Stimulated activated CD4-positive, alpha-beta T cell treated with anti-CD3 and anti-CD28 coated beads, TNF-alpha, amount 100 ng/mL, for 1 hour (primary cell): ENCODE results near the gene ZNF80.

Source experiments
- DNase-seq, 3 donors: peaks; one replicate each; pipeline ENCODE4 v3.0.0-alpha.2; 2020; ENCODE audit warnings: low read depth in 3 of 3, low spot score in 1 of 3

Gene ZNF80

DNA sequence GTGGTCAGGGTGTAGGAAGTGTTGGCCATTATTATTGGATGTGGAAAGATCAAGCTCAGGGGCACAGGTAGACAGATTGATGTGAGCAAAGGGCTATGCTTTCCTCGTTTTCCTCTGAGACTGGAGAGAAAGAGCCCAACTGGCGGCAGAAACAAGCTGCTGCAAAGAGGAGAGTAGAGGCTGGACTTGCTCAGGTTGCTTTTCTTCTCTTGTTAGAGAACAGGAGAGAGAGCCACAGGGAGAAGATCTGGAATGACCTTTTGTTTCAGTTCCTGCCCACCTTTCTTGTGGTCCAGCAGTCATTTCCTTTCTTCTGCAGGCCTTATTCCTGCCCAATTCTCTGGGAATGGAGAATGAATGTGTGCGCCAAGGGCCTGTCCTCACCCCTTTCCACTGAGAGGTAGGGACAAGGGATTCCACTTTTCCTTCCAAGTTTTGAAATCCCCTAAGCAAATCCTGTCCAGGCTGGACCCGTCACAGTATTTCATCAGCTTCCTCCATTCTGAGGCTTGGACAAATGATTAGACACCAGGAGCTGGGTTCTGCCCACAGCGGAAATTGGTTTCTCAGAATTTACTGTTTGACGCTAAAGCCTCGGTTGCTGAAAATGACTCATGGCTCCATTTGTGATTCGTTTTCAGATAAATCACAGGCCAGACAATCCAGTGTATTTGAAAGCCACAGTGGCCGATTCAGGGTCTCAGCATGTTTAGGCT is 16.1 kb downstream of the ZNF80 start:
- DNase-seq, result peak in 1 of 3 donors; percentile 19

- no peak for DNase-seq
Observed at GRCh38 chr3:114219741-114220140, 17.6 kb downstream of the ZNF80 start.

- no peak for DNase-seq
Observed at GRCh38 chr3:114218578-114219185, 18.7 kb downstream of the ZNF80 start.

GRCh38 chr3:114218006-114218405 is 19.4 kb downstream of the ZNF80 start:
- no peak for DNase-seq

- no peak for DNase-seq
Observed at GRCh38 chr3:114217266-114217665, 20.1 kb downstream of the ZNF80 start.

DNA sequence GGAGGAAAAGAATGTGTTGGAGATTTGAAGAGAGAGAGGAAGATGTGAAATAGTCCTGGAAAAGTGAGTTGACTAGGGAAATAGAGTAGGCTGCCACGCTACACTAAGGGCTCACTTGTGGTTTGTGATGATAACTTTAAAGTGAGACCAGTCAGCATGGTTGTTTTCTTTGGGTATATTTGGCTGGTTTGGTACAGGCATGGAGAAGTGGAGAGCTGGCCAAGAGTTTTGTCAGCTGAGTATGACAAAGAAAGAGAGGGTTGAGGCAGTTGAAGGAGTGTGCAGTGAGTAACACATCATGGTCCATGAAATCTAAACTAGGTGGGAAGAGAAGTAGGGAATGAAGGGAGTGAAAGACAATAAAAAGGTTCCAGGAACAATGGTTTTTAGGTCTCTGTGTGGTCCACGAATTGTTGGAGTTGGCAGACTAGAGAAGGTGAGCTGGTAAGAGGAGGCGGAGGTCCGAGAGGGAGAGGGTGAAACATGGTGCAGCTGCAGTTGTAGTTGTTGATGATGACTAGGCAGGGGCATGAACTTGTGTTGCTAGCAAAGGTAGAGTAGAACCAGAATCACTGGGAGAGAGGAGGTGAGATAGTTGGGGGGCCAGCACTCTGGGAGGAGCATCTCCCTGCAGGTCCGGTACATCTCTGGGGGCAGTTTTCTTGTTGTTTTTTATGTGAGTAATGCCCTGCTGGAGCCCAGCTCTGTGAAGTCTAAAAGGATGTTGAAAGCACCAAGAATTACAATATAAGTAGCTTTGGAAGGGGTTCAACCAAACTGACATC is 21.0 kb downstream of the ZNF80 start:
- no peak for DNase-seq

GRCh38 chr3:114214542-114215341 is 22.6 kb downstream of the ZNF80 start:
- DNase-seq, result no peak

DNA sequence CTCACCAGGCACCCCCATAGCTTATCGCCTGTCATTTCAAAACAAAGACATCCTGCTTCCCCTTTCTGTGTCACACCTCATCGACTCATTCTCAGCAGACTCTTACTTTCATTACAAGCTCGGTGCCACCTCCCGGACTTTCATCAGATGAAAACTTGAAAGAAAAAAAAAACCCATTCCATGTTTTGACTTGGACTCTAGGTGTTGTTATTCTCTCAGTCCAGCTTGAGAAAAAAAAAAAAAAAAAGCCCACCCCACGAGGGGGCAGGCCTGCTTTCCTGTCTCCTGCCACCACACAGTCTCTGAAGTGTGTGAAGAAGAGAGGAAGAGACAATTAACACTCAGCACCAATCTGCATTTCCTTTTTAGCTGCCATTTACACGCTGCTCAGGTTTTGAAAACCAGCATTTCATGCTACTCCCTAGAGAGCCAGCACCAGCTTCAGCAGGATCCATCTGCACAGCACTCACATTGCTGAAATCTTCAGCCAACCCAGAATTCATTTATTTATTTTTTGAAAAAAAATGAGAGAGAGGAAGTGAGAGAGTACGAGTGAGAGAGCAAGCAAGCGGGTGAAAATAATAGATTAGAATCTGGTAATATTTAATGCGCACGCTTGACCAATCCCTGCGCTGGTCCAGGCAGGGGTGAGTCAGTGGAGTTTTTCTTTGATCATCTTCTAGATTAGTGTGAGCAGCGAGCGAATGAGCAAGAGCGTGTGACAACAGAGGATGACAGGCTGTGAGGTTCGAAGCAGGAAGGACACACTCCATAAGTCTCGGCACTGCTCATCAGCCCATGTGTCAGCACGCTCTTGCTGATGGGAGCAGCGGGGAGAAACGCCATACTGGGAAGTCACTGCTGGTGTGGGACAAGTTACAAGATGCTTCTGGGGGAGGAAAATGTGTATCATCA is 23.5 kb downstream of the ZNF80 start:
- DNase-seq, result peak in 2 of 3 donors; percentile 50

DNA sequence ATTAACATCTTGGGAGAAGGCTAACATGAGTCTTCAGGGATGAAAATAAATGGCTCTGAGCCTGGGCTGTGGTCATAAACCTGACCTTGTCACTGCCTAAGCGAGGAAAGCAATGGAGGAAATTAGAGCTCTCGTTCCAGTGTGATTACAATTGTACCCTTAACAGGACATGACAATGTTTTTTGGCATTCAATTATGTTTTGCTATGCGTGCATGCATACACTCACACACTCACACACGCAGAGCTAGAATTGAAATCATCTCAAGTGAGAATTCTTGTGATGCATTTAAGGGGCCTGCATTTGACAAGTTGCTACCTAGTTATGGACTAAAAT is 24.1 kb downstream of the ZNF80 start:
- DNase-seq, result no peak

DNA sequence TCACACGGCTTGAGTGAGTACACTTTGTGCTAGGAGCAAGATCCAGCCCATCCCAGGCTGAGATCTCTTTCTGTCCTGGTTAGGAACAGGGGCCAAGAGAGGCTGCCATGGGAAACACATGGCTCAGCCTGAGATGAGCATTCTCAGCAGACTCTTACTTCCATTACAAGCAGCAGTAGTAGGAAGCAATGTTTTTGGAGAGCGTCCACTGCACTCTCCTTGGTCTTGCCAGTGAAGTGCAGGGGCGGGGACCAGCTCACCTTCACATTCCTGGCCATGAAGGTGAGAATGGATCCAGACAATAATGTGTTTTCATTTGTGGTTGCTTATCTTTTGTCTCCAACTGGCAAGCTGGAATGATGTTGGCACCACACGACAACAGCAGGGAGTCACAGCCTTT is 24.7 kb downstream of the ZNF80 start:
- no peak for DNase-seq

DNA sequence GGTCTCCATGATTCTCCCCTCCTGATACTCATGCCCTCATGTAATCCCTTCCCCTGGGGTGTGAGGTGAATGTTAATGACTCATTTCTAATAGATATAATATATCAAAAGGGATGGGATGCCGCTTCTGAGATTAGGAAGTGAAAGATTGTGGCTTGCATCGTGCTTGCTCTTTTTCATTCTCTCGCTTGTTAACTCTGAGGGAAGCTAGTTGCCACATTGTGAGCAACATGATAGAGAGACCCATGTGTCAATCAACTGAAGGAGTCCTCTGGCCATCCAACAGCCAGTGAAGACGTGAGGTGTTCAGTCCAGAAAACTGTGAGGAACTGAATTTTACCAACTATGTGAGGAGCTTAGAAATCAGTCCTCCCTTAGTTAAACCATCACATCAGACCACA is 29.6 kb downstream of the ZNF80 start:
- no peak for DNase-seq

DNA sequence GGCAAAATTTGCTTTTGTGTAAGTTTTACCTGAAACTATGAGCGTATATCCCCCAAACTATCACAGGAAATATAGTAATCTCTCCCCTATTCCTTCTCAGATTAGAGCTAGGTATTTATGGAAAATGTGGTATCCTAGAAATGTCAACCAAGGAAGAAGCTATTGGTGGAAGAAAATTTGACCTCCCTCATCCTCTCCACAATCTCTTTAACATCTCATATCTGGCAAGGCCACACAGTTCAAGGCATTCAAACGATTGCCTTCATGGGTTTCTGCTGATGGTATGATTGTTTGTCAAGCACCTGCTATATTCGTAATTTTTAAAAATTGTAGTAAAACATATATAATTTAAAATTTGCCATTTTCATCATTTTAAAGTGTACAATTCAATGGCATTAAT is 31.0 kb downstream of the ZNF80 start:
- DNase-seq, result no peak

- no peak for DNase-seq
Observed at GRCh38 chr3:114205541-114205940, 31.8 kb downstream of the ZNF80 start.

- no peak for DNase-seq
Observed at GRCh38 chr3:114194750-114195149, 42.6 kb downstream of the ZNF80 start.

DNA sequence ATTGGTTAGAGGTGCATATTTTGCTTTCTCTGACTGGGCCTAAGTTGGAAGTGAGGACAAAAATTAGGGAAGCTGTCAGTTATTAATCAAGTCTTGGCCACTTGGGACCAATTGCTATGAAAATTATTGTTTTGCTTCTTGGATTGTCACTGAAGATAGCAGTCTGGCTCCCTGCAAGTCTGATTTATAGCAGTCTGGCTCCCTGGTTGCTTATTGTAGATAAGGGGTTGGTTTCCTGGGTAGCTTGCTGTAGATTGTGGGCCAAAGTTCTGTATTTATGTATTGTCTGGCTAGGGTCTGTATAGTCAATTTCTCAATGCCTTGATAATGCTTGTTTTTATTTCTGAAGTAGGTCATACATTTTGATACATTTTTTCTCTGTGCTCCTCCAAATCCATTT is 45.2 kb downstream of the ZNF80 start:
- no peak for DNase-seq

- no peak for DNase-seq
Observed at GRCh38 chr3:114186501-114186900, 50.9 kb downstream of the ZNF80 start.
